Stimulated activated CD4-positive, alpha-beta T cell treated with anti-CD3 and anti-CD28 coated beads, TNF-alpha, amount 100 ng/mL, for 24 hours (primary cell): ENCODE measurements around the gene MICAL3.

Source experiments
- DNase-seq, 3 experiments: peaks; one replicate each; pipeline ENCODE4 v3.0.0-alpha.2; 2020; ENCODE audit warnings: low read depth in 3 of 3

Gene MICAL3

DNA sequence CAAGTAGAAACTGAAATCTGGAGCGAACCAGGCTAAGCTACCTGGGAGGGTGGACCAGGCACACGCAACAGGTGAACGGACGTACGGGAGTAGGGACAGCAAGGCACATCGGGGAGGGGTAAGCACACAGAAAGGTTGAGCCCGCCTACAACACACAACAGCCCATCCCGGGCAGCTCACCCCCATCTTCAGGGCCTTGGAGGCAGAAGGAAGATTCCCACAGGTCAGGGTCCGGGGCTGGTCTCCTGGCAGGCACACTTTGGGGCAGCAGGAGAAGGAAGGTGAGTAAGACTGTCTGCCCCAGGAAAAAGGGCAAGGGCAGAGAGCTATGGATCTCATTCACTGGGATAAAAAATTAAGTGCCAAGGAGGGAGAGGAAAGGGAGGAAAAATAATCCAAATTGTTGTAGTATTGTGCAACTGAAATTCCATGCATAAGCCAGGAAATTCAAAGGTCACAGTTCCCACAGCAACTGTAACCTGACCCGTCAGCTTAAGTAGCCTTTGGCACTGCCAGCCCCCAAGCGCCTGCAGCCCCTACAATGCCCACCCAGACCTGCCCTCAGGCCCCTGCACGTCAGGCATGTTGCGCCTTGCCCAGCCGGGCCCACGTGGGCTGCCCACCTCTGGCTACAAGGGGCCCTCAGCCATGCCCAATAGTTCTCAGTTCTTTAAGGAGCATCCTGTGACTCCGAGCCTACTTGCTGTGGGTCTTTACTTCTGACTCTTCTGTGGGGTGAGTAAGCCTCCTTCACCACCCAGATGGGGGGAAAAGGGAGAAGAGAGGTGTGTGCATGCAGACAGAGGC lies 51.8 kb downstream of the MICAL3 start:
- no peak for DNase-seq

DNA sequence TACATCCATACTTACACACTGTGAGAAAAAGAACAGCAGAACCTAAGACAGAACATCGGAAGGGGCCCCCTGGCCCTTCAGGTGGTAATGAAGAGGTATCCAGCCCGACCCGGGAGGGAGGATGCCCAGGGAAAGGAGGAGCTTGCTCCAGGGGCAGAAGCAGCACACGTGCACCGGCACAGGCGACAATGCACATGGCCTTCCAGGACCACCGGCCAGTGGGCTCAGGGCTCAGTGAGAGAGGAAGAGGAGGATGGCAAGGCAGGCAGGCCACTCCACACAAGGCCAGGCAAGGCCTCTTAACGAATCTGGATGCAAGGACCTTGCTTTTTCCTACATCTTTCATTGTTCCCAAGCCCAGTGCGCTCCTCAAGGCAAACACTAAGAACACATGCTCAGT lies 52.6 kb downstream of the MICAL3 start:
- no peak for DNase-seq

DNA sequence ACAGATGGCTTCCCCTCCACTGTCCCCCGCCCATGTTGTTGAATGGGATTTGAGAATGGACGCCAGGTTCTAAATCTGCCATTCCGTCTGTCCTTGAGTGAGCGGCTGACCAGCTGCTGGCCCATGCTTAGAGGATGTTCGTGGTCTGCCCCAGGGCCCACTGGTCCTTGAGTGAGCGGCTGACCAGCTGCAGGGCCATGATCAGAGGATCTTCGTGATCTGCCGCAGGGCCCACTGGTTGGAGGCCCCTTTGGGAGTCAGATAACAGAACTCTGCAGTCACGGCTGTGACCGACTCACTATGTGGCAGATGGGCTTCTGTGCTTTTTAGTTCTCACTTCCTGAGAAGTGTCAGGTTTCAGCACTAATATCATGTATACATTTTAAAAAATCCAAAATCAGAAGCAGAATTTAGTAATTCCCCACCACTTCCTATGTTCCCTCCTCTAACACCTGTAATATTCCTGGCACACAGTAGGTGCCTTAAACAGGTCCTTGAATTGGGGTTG lies 54.1 kb downstream of the MICAL3 start:
- no peak for DNase-seq

DNA sequence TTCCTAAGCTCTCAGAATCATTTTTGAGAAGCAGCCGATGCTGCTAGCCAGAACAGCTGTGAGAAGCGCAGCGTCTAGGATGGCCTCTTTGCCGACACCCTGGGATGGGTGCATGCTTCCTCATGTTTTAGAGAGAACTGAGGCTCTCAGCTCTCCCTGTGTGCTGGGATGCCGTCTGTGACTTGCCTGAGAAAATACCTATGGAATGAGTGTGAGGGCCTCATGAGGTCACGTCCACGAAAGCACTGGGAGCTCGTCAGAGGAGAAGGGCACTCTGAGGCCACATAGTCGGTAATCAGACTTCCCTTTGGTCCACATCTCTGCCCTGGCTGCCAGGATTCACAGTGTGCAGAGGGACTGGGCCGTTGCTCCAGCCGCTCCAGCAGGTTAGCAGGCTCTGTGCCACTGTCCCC lies 54.7 kb downstream of the MICAL3 start:
- no peak for DNase-seq

GRCh38 chr22:17968126-17968525 lies 56.2 kb downstream of the MICAL3 start:
- DNase-seq = no peak

GRCh38 chr22:17966403-17966717 lies 58.0 kb downstream of the MICAL3 start:
- no peak for DNase-seq

GRCh38 chr22:17965538-17966402 lies 58.6 kb downstream of the MICAL3 start:
- DNase-seq = no peak

DNA sequence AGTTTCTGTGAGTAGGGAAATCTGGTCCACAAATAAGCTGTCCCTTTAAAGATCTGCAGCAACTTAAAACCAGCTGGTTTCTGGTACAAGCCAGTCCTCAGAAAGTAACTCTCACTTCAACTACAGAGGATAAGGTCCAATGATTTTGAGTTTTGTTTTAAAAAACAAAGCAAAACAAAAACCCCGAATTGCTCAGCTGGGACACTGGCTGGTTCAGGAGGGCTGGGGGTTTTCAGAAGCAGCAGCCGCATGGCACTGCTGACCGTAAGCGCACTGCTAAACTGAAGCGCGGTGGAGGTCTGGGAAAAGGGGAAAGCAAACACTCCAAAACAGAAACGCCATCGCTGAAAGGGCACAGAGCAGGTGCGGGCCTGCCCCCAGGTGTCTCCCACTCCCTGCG lies 59.7 kb downstream of the MICAL3 start:
- DNase-seq = no peak

DNA sequence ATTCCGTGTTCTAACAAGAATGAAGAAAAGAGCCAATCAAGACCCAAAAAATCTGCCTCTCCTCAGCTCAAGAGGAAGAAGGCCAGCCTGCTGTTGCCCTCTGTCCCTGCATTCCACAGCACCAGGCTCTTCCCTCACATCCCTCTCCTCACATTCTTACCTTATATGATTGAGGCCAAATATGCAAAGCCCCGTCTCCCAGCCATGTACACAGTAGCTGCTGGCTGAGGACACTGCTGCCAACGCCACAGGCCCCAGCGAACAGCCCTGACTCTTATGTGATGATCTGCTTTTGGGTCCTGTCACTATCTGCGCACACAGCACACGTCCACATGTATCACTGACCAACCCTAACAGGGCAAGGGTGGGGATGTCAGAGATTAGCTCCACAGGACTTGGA lies 60.2 kb downstream of the MICAL3 start:
- DNase-seq = no peak

DNA sequence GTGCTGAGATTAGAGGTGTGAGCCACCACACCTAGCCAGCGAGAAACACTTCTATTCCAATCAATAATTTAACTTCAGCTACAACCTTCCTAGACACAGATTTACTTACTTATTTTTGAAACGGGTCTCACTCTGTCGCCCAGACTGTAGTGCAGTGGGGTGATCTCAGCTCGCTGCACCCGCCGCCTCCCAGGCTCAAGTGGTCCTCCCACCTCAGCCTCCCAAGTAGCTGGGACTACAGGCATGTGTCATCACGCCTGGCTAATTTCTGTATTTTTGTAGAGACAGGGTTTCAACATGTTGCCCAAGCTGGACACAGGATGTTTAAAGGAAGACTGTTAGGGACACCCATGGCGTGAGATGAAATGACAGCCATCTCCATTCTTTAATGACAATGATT lies 61.3 kb downstream of the MICAL3 start:
- DNase-seq = no peak

GRCh38 chr22:17962168-17962567 lies 62.2 kb downstream of the MICAL3 start:
- no peak for DNase-seq

- DNase-seq = no peak
Observed at GRCh38 chr22:17961446-17961729, 63.0 kb downstream of the MICAL3 start.

DNA sequence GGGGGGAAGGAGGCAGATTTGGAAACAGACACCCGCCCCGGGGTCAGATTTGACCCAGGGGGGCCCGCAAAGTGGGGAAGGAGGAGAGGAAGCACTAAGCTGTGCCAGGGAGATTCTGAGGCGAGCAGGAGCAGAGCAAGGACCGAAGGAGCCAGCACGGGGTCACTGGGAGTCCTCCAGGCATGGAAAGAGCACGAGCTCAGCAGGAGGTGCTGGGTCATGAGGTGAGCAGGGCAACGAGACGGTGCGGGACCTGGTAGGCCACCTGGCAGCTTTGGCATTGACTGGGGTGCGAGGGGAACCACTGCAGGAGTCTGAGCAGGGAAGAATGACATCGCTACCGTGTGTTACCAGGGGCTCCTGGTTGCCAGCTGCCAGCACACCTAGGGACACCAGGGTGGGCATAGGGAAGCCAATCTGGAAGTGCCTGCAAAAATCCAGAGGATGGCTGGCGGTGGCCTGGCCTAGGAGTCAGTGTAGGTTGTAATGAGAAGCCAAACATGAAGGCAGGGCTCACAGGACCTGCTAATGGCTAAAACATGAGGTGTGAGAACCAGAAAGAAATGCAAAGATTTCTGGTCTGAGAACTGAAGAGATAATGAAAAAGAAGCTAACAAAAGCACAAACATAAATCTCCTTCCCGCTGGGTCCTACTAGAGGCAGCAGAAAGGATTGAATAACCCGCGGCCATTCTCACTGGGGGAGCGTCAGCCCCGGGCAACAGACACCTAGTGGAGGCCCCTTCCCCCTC lies 63.5 kb downstream of the MICAL3 start:
- DNase-seq = no peak

DNA sequence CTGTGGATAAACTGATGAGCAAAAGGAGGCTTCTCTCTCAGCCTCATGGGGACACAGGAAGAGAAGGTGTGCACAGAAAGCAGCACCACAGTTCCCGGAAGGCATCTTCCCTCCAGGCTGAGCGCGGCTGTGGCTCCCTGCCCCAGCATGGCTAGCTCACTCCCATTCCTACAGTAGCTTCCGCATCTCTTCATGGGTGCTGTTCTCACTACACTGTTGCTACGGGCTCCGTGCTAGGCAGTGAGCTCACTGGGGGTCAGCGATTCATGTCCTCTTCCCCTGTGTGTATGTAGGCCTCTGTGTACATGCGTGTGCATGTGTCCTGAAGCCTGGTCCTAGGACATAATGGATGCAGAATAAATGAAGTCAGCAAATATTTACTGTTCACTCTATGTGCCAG lies 64.3 kb downstream of the MICAL3 start:
- DNase-seq = no peak

- DNase-seq = no peak
Observed at GRCh38 chr22:17958166-17958565, 66.2 kb downstream of the MICAL3 start.

DNA sequence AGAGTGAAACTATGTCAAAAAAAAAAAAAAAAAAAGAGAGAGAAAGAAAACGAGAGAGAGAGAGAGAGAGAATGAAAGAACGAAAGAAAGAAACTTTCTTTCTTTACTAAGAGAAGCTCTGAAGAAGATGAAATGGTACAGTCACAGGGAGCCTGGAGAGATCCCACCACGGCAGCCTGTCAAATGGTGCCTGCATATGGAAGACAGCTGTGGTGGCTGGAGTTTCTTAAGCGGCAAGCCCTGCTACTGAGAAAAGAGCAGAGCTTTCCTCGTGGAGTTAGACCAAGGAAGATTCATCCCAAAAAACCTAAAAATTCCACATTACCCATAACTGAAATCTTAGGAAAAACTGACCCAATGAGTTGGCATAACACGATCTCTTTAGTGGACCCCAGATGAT lies 66.7 kb downstream of the MICAL3 start:
- DNase-seq = no peak

DNA sequence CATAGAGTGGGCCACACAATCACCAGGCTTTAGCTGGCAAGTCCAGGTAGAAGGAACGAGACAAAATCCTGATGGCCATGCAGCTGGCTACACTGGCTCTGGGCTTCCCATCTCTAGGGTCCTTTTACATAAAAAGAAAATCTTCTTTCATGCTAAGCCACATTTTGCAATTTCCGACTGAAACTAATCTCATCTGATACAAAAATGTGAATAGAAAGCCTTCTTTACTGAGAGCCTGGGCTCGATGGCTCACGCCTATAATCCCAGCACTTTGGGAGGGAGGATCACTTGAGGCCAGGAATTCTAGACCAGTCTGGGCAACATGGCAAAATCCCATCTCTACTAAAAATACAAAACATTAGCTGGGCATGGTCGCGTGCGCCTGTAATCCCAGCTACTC lies 67.2 kb downstream of the MICAL3 start:
- DNase-seq = no peak

- DNase-seq = no peak
Observed at GRCh38 chr22:17956630-17957029, 67.7 kb downstream of the MICAL3 start.

GRCh38 chr22:17955590-17956379 lies 68.6 kb downstream of the MICAL3 start:
- no peak for DNase-seq

- DNase-seq = no peak
Observed at GRCh38 chr22:17954860-17955587, 69.3 kb downstream of the MICAL3 start.
